Ovary (tissue), 9 donors: Measurements from ENCODE around the gene OR51T1. TPM values are rescaled to one million over a fixed set of nuclear protein-coding genes. Genes with fewer than 3 reads are reported as not detected.

Source experiments
- DNase-seq, 5 donors: peaks; one replicate each; pipeline ENCODE4 v3.0.0-alpha.2; 2019 to 2020
- H3K27ac ChIP-seq, 2 donors: fragments of 200-600 bp; one replicate each; pipeline versions ENCODE4 v1.5.1 to v1.8.0; 2019 to 2022
- H3K27me3 ChIP-seq: fragments of 200-600 bp; one replicate; pipeline ENCODE4 v1.8.0; 2022
- H3K36me3 ChIP-seq: fragments of 200-600 bp; sonication (generic); one replicate; pipeline ENCODE4 v1.5.1; 2019
- H3K4me1 ChIP-seq: one replicate; pipeline ENCODE4 v1.8.1; 2013; ENCODE audit warnings: mild to moderate bottlenecking, moderate library complexity; ENCODE audit not compliant: insufficient read depth
- H3K4me3 ChIP-seq: fragments of 200-600 bp; sonication (generic); one replicate; pipeline ENCODE4 v1.5.1; 2017
- H3K9me3 ChIP-seq, 2 donors: fragments of 200-600 bp in 1 of 2; sonication (generic) in 1 of 2; one replicate each; pipeline versions ENCODE4 v1.5.1 to v1.8.1; 2013 to 2019; ENCODE audit warnings: mild to moderate bottlenecking in 1 of 2, moderate library complexity in 1 of 2
- EP300 ChIP-seq: sonication (generic); formaldehyde crosslinking; IDR thresholded peaks from one replicate; pipeline ENCODE4 v1.6.1; 2017; ENCODE audit warnings: antibody characterized with exemption
- POLR2A ChIP-seq: fragments of 450-650 bp; IDR thresholded peaks from one replicate; pipeline ENCODE4 v1.6.1; 2017; ENCODE audit warnings: antibody characterized with exemption, mild to moderate bottlenecking, moderate library complexity
- WGBS, 3 donors: extraction: QIAGEN DNeasy Blood & Tissue Kit in 1 of 3; methylation state at CpG; one replicate each; pipeline versions ENCODE4 v1.1.5 to v1.1.7; 2013 to 2017; 5-methylcytosine and 5-hydroxymethylcytosine counted together
- intact Hi-C, 4 donors: fragments of 100-400 bp; cut with DNase I; formaldehyde crosslinking; loops; one replicate each; pipeline versions ENCODE4 v1.11.0 to v1.15.1; 2022 to 2023
- polyA plus RNA-seq, 2 donors: library from polyadenylated mRNA; stranded (reverse); fragments of 200-250 nt in 1 of 2; fragments of 350-450 nt in 1 of 2; fragmentation: Illumina TruSeq in 1 of 2; extraction: RNeasy Lipid Tissue Mini Kit (QIAGEN cat#74804) in 1 of 2; gene quantifications; one replicate each; pipeline ENCODE4 v1.2.3, GENCODE V29; 2013 to 2014
- total RNA-seq, 7 donors: library from RNA; depleted of rRNA in 2 of 7; stranded (reverse); fragments of >200 nt in 2 of 7; fragmentation: NEBNext Ultra II Directional in 3 of 7; extraction: Animal tissue kit (Norgen Biotek cat#: 25700) in 3 of 7; gene quantifications; one replicate each; pipeline versions ENCODE4 v1.1.0 to v1.2.4, GENCODE V29; 2016 to 2023
- TF ChIP-seq, protein P1 (sequence below), 3 donors: fragments of 450-650 bp in 2 of 3; fragments of 200-600 bp in 1 of 3; IDR thresholded peaks; one replicate each; pipeline versions ENCODE4 v1.5.1 to v1.8.0; 2016 to 2022; ENCODE audit warnings: antibody characterized with exemption in 3 of 3, mild to moderate bottlenecking in 1 of 3
- donor health status: DM: no; HTN: no; CAD: no; lungs with moderate emphysema.
- donor health status: DM: no; HTN: no; CAD: no.
- donor health status: Bipolar disorder and iron deficiency.
- donor health status: DM: yes; HTN: yes; CAD: no.
- donor health status: DM: no; HTN: no; CAD: no.
- donor health status: DM: yes; HTN: yes; CAD: no.

OR51T1 gene
- total and polyA plus RNA-seq, 9 donors, result not detected

DNA sequence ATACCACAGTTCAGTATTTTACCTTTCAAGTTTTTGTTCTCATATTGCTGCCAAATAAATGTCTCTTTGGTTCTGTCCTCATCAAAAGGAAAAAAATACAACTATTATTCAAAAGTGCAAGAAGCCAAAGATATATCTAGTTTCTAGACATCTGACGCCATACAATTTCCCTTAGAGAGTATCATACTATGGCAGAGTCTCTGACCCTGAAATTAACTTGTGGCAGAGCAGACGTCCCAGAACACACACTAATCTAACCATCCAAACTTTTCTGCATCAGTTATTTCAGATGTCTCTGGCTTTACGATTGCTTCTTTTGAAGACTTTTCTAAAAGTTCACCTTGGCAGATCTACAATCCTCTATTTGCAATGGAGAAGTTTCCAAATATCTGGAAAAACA, 2.7 kb downstream of the OR51T1 start:
- 55 to 65% (median 61%) methylated on average over 3 of the region's 3 CpGs for WGBS, 3 donors
- TF ChIP-seq POLR2A (no peak), EP300 (no peak)
- TF ChIP-seq, protein P1, sequence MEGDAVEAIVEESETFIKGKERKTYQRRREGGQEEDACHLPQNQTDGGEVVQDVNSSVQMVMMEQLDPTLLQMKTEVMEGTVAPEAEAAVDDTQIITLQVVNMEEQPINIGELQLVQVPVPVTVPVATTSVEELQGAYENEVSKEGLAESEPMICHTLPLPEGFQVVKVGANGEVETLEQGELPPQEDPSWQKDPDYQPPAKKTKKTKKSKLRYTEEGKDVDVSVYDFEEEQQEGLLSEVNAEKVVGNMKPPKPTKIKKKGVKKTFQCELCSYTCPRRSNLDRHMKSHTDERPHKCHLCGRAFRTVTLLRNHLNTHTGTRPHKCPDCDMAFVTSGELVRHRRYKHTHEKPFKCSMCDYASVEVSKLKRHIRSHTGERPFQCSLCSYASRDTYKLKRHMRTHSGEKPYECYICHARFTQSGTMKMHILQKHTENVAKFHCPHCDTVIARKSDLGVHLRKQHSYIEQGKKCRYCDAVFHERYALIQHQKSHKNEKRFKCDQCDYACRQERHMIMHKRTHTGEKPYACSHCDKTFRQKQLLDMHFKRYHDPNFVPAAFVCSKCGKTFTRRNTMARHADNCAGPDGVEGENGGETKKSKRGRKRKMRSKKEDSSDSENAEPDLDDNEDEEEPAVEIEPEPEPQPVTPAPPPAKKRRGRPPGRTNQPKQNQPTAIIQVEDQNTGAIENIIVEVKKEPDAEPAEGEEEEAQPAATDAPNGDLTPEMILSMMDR (IDR thresholded peaks at IDR 0.05), result no peak

DNA sequence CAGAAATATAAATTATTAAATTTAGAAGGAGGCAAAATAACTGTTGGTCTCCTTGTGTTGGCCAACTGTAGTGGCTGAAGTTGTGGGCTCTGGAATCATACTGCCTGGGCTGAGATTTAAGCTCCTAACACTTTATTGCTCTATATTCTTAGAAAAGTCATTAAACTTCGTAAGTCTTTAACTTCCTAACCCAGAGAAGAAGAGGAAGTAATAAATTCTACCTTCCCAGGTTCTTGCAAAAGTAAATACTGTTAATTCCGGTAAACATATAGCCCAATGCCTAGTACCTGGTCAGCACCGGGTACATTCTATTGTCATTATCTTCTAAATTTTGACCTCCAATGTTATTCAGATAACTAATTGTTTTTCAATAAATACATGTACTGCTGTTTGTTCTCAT, 4.5 kb downstream of the OR51T1 start:
- intact Hi-C loops, result no loop called here
- Histone ChIP-seq H3K4me1 (no peaks in the 10 kb centered on the region), H3K36me3 (no peaks in the 10 kb centered on the region), H3K4me3 (no peak overlapping the region), H3K27ac (no peak overlapping the region), H3K9me3 (no peaks in the 10 kb centered on the region), H3K27me3 (no peaks in the 10 kb centered on the region)
- WGBS, 3 donors, result 68 to 77% (median 71%) methylated on average over 3 of the region's 3 CpGs
- no peak for TF ChIP-seq POLR2A
- no peak for TF ChIP-seq EP300
- TF ChIP-seq, protein P1 (IDR thresholded peaks at IDR 0.05), result no peak
- no peak for DNase-seq

More for the DNA sequence above, 2.7 kb downstream of the OR51T1 start:
- H3K4me1 ChIP-seq, result no peaks in the 10 kb centered on the region
- no peaks in the 10 kb centered on the region for H3K27me3 ChIP-seq
- no peak for DNase-seq
- no peak overlapping the region for H3K4me3 ChIP-seq
- intact Hi-C loops, result no loop called here
- no peak overlapping the region for H3K27ac ChIP-seq
- no peaks in the 10 kb centered on the region for H3K36me3 ChIP-seq
- H3K9me3 ChIP-seq, result no peaks in the 10 kb centered on the region

DNA sequence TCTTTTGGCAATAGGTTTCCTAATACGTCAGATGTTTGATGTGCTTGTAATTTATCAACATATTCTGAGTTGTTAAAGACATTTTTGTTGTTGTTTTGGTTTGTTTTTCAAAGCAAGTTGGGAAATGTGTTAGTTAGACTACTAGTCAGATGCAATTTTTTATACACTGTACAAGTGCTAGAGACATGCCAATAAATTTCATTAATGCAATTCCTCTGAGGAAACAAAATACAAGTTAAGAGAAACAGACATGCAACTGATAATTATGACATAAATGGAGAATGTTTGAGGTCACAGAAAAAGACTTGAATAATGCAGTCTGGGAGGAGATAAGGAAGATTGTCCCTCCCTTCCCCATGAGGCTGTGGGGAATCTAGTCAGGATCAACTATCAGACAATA, 5.9 kb downstream of the OR51T1 start:
- TF ChIP-seq POLR2A (no peak), EP300 (no peak)
- TF ChIP-seq, protein P1 (IDR thresholded peaks at IDR 0.05), result no peak
- H3K27me3 ChIP-seq, result no peaks in the 10 kb centered on the region
- no peaks in the 10 kb centered on the region for H3K4me1 ChIP-seq
- H3K9me3 ChIP-seq, result no peaks in the 10 kb centered on the region
- intact Hi-C loops, result no loop called here
- DNase-seq, result no peak
- no peak overlapping the region for H3K27ac ChIP-seq
- H3K4me3 ChIP-seq, result no peak overlapping the region
- H3K36me3 ChIP-seq, result no peaks in the 10 kb centered on the region
- WGBS, 3 donors, result 0% methylated on average over 1 of the region's 1 CpG

DNA sequence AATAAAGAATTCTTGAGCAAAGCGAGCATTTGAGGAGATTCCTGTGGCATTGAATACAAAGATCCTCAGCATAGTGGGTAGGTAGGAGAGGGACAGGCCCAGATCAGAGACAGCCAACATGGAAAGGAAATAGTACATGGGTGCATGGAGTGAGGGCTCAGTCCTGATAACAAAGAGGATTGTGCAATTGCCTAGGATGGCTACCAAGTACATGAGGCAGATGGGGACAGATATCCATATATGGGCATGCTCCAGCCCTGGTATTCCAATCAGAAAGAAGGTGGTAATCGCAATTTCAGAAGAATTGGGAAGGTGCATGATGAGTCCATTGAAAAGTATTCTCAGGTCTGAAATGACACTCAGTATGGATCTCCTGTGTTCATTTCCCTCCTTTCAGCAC, 8.6 kb downstream of the OR51T1 start:
- Histone ChIP-seq H3K27me3 (no peaks in the 10 kb centered on the region), H3K36me3 (no peaks in the 10 kb centered on the region), H3K27ac (no peak overlapping the region), H3K4me3 (no peak overlapping the region), H3K9me3 (no peaks in the 10 kb centered on the region), H3K4me1 (no peaks in the 10 kb centered on the region)
- DNase-seq, result no peak
- intact Hi-C loops, result no loop called here
- TF ChIP-seq, protein P1 (IDR thresholded peaks at IDR 0.05), result no peak
- no peak for TF ChIP-seq EP300
- 90 to 96% (median 92%) methylated on average over 2 of the region's 2 CpGs for WGBS, 3 donors
